B cell (primary cell): ENCODE results near the gene HTR2B.

Experiments
- EZH2 ChIP-seq: IDR thresholded peaks from 2 replicates; pipeline ENCODE4 v1.6.1; 2012; ENCODE audit warnings: borderline replicate concordance, low read depth, mild to moderate bottlenecking, moderate library complexity, low read length; ENCODE audit not compliant: insufficient read depth, poor library complexity, severe bottlenecking
- TF ChIP-seq, protein P1 (sequence below): fragments of 200-600 bp; IDR thresholded peaks from one replicate; pipeline ENCODE4 v1.8.0; 2022; ENCODE audit warnings: antibody characterized with exemption, mild to moderate bottlenecking

DNA sequence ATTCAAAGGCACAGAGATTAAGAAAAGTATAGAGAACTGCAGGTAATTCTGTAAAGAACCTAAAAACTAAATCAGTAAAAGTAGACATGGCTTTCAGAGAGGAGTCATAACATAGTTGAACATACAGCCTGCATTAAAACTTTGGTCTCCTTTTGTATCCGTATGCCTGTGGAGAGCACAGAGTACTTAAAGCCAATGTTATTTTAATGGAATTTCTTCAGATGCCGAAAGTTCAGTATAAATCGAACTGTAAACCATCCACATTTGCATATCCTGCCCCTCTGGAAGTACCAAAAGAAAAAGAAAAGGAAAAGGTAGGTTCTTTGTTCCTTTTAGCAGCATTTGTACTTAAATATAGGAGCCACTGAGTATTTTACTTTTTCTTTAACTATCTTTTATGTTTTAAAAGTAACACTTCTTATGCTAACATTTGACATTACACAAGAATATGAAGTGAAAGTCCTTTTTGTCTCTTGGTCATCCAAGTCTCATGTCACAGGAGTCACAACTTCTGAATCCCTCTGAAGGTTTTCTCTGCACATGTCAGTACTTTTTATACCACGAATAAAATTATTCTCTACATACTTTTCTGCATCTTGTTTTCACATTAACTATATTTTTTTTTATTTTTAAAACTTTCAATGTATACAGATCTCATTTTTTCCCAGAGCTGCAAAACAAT is 38.7 kb upstream of the HTR2B start:
- TF ChIP-seq, protein P1, sequence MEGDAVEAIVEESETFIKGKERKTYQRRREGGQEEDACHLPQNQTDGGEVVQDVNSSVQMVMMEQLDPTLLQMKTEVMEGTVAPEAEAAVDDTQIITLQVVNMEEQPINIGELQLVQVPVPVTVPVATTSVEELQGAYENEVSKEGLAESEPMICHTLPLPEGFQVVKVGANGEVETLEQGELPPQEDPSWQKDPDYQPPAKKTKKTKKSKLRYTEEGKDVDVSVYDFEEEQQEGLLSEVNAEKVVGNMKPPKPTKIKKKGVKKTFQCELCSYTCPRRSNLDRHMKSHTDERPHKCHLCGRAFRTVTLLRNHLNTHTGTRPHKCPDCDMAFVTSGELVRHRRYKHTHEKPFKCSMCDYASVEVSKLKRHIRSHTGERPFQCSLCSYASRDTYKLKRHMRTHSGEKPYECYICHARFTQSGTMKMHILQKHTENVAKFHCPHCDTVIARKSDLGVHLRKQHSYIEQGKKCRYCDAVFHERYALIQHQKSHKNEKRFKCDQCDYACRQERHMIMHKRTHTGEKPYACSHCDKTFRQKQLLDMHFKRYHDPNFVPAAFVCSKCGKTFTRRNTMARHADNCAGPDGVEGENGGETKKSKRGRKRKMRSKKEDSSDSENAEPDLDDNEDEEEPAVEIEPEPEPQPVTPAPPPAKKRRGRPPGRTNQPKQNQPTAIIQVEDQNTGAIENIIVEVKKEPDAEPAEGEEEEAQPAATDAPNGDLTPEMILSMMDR, result no peak
- TF ChIP-seq EZH2, result no peak
